NOMO-1 (cell line): Measurements from ENCODE around the gene SLC22A17.

Experiments
- DNase-seq, 2 experiments: peaks; one replicate each; lab custom pipeline; 2025; ENCODE audit not compliant: unreplicated experiment in 2 of 2; lab: John Stamatoyannopoulos, UW

SLC22A17 gene

DNA sequence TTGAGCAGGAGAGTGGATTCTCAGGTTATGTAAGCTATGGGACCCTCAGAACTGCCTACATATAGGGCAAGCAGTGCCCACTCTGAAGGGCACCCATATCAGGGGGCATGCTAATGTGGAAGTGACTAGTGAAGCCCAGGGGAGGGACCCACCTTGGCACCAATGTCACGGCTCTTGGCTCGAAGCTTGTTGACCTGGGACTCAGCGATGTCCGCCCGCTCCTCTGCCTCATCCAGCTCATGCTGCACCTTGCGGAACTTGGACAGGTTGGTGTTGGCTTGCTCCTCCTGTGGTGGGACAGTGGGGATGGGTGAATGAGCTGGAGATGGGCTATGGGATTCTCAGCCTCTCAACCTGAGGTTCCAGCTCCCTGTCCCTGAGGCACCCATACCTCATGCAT, 29.6 kb upstream of the SLC22A17 start:
- no peak for DNase-seq

- peak in 1 of 2 experiments; percentile 47 for DNase-seq
These were observed 29.2 kb upstream of the SLC22A17 start for GRCh38 chr14:23381871-23382270.

DNA sequence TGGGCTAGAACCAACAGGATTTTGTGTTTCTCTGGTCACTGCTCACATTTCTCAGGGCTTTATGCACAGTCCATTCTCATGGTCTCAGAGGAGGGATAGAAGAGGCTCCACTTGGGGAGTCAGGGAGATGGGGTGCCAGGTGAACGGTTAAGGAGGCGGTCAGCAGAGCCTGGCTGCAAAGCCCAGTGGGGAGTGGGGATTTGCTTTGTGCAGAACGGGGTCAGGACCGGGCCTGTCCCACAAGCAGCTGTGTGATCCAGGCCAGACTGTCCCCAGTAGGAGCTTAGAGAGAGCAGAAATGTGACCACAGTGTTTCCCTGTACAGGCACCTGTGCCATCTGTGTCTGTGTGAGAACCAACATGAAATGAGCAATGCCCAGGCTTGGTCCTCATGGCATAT, 28.3 kb upstream of the SLC22A17 start:
- DNase-seq, result no peak

DNA sequence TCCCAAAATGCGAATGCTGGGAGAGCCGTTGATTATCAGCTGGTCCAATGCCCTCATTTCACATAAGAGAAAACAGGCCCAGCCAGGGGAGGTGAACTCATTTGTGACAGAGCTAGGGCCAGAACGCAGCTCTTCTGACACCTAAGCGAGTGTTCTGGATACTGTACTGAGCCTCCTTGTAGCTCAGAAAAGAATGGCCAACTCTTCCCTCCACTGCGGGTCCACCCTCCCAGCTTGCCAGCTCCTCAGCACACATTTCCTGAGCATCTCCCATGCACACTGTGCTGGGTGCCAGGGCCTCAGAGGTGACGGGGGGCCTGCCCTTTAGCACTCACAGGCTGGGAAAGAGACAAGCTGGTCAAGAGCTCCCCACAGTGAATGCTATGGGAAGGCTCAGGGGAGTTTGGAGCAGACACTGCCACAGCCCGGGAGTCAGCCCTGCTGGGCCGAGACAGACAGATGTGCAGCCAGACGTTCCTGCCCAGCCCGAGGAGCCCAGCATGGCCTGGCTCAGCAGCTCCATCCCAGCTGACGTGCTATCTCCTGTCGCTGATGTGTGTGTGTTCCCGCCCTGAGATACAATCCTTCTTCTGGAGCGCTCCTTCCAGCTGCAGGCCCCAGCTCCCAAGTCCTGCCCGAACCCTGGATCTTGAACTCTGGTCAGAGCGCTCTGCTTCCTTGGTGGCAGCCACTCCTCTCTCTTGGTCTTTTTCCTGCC, 27.7 kb upstream of the SLC22A17 start:
- no peak for DNase-seq

DNA sequence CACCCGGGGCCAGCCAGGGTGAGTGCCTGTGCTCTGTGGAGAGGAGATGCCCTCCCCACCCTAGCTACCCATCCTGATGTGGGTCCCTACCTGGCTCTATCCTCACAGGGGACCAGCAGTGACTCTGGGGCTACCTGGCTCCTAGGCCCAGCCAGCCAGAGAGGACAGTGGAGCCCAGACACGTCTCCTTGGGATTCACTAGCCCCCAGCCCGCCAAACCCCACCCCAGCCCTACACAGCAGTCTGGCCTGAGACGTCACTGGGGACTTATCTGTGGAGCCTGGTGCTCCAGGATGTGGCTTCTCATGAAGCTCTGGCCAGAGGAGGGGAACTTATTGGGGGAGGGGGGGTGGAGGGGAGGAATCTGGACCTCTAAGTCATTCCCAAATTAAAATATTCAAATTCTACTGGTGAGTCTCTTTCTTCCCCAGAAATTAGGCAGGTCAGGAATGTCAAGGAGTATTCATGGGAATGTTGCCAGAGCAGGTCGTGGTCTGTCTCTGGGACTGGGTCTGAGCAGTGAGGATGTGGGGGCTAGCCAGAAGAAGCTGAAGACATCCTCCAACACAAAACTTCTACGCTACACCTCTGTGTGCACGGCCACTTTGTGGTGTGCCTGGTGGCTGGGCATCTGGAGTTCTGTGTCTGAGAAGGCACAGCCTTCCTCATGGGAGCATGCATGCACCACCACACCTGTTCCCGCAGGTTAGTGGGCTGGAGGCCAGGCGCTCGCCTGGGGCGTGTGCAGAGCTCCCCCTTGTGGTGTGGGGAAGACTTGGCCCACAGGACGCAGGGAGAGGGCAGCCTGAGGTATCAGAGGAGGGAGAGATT, 26.9 kb upstream of the SLC22A17 start:
- DNase-seq, result peak; percentile 24 to 27

GRCh38 chr14:23378612-23379220, 26.0 kb upstream of the SLC22A17 start:
- DNase-seq, result no peak

DNA sequence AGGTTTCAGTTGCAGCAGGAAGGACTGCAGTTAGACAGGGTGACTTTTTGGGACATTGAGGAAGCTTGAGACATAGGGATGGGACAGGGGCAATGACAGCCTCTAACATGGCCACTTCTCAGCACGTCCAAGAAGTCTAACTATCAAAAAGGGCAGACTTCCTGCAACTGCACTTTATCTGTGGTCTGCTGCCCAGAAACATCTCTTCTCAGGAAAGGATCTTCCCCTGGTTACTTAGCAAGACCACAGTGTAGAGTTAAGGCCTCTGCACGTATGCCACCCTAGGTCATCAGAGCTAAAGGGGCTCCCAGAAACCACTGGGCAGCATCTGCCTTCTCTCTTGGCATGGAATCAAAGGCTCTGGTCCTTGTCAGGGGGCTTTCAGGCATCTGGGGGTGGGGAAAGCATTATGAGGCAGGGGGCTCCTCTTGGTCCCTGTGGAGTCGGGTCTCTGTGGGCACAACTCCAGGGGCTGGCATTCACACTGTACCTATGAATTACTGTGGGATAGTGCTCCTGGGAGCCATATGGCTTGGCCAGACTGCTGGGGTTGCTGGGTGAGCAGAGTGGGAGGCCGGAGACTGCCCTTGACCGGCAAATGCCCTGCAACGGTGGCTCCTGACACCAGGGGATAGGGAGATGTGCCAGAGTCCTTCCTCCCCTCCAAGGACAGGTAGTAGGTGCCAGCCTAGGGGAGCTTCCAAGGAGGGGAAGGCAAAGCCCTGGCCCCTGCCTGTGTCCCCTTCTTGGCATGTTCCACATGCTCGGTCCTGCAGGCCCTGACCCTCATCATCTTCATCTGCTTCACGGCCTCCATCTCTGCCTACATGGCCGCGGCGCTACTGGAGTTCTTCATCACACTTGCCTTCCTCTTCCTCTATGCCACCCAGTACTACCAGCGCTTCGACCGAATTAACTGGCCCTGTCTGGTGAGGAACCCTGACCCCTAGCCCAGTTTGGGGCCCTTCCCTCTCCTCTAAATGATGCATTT, 25.2 kb upstream of the SLC22A17 start:
- DNase-seq, result no peak

DNA sequence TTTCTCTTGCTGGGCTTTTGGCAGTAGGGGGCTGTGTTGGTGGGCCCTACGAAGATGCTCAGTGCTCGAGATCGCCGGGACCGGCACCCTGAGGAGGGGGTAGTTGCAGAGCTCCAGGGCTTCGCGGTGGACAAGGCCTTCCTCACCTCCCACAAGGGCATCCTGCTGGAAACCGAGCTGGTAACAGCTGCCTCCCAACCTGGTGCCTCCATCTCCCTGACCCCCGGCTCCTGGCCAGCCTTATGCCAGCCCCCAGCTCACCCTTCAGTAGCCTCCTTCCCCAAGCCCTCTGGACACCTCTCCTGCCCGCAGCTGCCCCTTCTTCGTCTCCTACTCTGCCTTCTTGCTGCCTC, 24.5 kb upstream of the SLC22A17 start:
- no peak for DNase-seq

DNA sequence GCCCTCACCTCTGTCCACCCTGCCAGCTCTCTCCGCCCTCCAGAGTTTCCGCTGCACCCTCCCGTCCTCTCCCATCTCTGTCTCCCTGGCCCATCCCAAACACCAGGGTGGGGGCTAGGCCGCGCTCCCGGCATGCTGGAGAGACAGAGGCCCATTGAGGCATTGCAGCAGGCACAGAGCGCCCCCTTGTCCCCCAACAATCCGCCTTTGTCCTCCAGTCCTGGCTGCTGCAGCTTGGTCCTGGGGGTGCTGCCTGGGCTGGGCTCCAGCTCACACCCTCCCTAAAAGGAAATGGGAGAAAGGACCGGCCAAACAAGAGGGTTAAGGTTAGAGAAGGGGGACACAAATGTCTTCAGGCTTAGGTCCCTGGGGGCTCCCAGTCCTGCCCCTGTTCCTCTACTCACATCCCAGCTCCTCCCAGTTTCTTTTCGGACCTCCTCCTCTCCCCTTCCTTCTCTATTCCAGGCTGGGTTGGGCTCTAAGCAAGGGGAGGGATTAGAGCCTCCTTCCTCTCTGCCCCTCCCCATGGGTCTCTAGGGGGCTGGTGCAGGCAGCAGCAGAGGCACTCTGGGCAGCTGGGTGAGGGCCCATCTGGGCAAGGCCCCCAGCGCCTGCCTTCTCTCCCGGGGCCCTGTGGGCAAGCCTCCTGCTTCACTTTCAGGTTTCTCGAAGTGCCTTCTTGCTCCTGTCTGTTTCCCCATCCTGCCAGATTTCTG, 24.0 kb upstream of the SLC22A17 start, which contains the start of gene CMTM5:
CMTM5 (plus strand) TSS at position 565 of the 716 bp plus-strand sequence. CDS start 206 bp downstream, outside the sequence.
- DNase-seq, result no peak

- no peak for DNase-seq
These were observed 23.0 kb upstream of the SLC22A17 start for GRCh38 chr14:23375527-23376251.

DNA sequence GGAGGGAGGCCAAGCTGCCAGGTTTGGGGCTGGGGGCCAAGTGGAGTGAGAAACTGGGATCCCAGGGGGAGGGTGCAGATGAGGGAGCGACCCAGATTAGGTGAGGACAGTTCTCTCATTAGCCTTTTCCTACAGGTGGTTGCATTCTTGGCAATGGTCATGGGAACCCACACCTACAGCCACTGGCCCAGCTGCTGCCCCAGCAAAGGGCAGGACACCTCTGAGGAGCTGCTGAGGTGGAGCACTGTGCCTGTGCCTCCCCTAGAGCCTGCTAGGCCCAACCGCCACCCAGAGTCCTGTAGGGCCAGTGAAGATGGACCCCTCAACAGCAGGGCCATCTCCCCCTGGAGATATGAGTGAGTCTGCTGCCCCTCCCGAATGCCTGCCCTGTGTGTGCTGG, 20.4 kb upstream of the SLC22A17 start:
- no peak for DNase-seq

- DNase-seq, result no peak
These were observed 19.8 kb upstream of the SLC22A17 start, which contains the start of gene IL25 for GRCh38 chr14:23372509-23372908. TSS of gene IL25 (plus strand) at chr14:23372809.

GRCh38 chr14:23371865-23372264, 19.2 kb upstream of the SLC22A17 start:
- no peak for DNase-seq

DNA sequence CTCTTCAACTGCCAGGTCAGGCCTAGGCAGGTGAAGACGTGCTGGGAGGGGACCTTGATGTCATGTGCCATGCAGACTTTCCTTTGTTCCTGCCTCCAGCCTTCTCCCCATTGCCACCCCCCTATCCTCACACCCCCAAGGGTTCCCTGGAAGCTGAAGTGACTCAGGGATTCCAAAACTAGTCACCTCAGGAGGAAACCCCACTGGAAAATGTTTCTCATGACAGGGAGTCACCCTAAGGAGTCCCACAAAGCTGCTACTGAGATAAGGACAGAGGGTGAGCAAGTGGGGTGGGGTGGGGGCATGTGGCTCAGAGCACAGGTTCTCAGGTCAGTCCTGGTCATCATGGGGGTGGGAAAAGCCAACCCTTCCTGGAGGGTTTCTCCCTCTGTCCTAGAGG, 17.5 kb upstream of the SLC22A17 start:
- no peak for DNase-seq

DNA sequence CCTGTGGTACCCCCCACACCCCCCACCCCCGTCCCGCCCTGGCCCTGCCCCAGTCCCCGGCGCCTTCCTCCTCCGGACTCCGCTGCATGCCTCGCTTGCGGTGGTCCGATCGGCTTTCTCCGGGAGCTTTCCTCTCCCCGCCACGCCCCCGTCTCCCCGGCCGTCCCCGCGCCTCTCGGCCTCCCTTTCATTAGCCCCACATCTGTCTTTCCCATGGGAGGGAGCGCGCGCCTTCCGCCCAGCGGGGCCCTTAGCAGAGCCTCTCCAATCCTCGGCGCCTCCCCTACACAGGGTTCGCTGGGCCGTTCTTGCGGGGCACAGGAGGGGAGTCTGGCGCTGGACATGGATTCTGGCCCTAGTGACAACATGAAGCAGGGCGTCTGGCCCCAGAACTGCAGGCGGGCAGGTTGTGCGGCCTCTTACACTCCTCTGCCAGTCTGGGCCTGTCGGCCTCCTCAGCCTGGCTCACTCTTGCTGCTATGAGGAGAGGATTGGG, 13.8 kb upstream of the SLC22A17 start:
- DNase-seq, result no peak

GRCh38 chr14:23365732-23366425, 13.2 kb upstream of the SLC22A17 start:
- no peak for DNase-seq

DNA sequence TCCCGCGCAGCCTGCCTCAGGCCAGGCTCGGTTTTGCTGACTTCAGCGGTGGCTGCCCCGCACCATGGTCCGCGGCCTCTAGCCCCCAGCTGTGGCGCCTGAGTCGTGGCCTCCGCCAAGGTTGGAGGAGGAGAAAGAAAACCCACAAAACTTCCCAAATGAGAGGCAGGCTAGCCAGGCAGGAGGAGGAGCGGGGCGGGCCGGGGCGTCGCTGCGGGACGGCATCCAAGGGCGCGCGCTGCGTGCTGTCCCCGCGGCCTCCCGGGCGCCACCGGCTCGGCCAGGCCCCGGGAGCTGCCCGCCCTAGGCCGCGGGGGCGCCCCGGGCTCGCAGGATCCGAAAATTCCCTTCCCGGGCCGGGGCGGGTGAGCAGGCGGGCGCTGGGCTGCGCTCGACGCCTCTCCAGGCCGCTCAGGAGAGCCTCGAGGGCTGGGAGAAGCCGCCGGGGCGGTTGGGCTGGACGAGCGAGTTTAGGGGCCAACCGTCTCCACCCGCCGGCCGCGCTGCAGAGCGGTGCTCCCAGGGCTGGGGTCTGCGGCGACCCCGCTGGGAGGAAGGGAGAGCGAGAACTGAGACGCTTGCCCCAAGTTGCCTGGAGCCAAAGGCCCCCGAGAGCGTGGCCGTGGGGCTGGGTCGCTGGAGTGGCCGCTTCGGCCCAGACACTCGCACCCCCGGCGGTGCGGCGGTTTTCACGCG, 12.5 kb upstream of the SLC22A17 start, which contains the start of gene EFS:
EFS (minus strand) TSS at position 137 of the 696 bp plus-strand sequence. CDS start 147 bp downstream, outside the sequence.
- DNase-seq, result no peak
